Erythroblast (primary cell): Measurements from ENCODE around the gene ITGA2.

Experiments used
- GATA1 ChIP-seq: IDR thresholded peaks from 2 replicates; pipeline ENCODE4 v1.6.1; 2011; ENCODE audit warnings: low read depth, mild to moderate bottlenecking, control low read depth, low read length, moderate library complexity
- POLR2A ChIP-seq: IDR thresholded peaks from 2 replicates; pipeline ENCODE4 v1.6.1; 2011; ENCODE audit warnings: mild to moderate bottlenecking, low read length

- TF ChIP-seq POLR2A (no peak), GATA1 (no peak)
These were observed 41.3 kb upstream of the ITGA2 start for GRCh38 chr5:52947851-52948250.
